Measurements from ENCODE around the gene ODF2L. TPM values are rescaled to one million over a fixed set of nuclear protein-coding genes. Genes with fewer than 3 reads are reported as not detected.
"Not testable (repeated sequence)": the region's sequence is repeated elsewhere in the genome, so short reads cannot be mapped to it uniquely, and the experiment has no call there.

Gene ODF2L
- total RNA-seq, 2 experiments from 2014 or later: 57.4 to 68.1 TPM

- Mint-ChIP-seq H3K27me3 (no peaks in the 10 kb centered on the region), H3K27ac (no peak overlapping the region), H3K9me3 (peaks cover 10% of the 10 kb centered on the region), H3K4me3 (no peak overlapping the region), H3K4me1 (peaks cover 9% of the 10 kb centered on the region), H3K36me3 (peaks cover 34% of the 10 kb centered on the region)
- ATAC-seq (ENCODE audit: low read depth) (no peak), DNase-seq (no peak)
- POLR2A ChIA-PET: no interaction called here
Measured at GRCh38 chr1:86377341-86377740, 18.8 kb downstream of the ODF2L start.

- DNase-seq (no peak), ATAC-seq (ENCODE audit: low read depth) (no peak)
- peaks cover 10% of the 10 kb centered on the region for H3K9me3 Mint-ChIP-seq
- peaks cover 6% of the 10 kb centered on the region for H3K4me1 Mint-ChIP-seq
- H3K27me3 Mint-ChIP-seq: no peaks in the 10 kb centered on the region
- H3K27ac Mint-ChIP-seq: no peak overlapping the region
- peaks cover 38% of the 10 kb centered on the region for H3K36me3 Mint-ChIP-seq
- H3K4me3 Mint-ChIP-seq: no peak overlapping the region
- POLR2A ChIA-PET: no interaction called here
Measured at GRCh38 chr1:86375688-86376087, 20.4 kb downstream of the ODF2L start.

- ATAC-seq (ENCODE audit: low read depth) (no peak), DNase-seq (no peak)
- H3K27ac Mint-ChIP-seq: no peak overlapping the region
- no peaks in the 10 kb centered on the region for H3K27me3 Mint-ChIP-seq
- H3K4me1 Mint-ChIP-seq: peaks cover 3% of the 10 kb centered on the region
- H3K9me3 Mint-ChIP-seq: no peaks in the 10 kb centered on the region
- H3K4me3 Mint-ChIP-seq: no peak overlapping the region
- POLR2A ChIA-PET: no interaction called here
- peaks cover 12% of the 10 kb centered on the region for H3K36me3 Mint-ChIP-seq
Measured at GRCh38 chr1:86370601-86371022, 25.5 kb downstream of the ODF2L start.

GRCh38 chr1:86365896-86366295, 30.2 kb downstream of the ODF2L start:
- POLR2A ChIA-PET: no interaction called here
- Mint-ChIP-seq H3K27me3 (no peaks in the 10 kb centered on the region), H3K4me1 (no peaks in the 10 kb centered on the region), H3K9me3 (no peaks in the 10 kb centered on the region), H3K27ac (no peak overlapping the region), H3K4me3 (no peak overlapping the region), H3K36me3 (peaks cover 8% of the 10 kb centered on the region)
- ATAC-seq (ENCODE audit: low read depth) (no peak), DNase-seq (no peak)

GRCh38 chr1:86362807-86363206, 33.3 kb downstream of the ODF2L start:
- H3K27ac Mint-ChIP-seq: no peak overlapping the region
- H3K36me3 Mint-ChIP-seq: peaks cover 9% of the 10 kb centered on the region
- DNase-seq (no peak), ATAC-seq (ENCODE audit: low read depth) (no peak)
- H3K9me3 Mint-ChIP-seq: no peaks in the 10 kb centered on the region
- no peak overlapping the region for H3K4me3 Mint-ChIP-seq
- H3K4me1 Mint-ChIP-seq: no peaks in the 10 kb centered on the region
- POLR2A ChIA-PET: no interaction called here
- H3K27me3 Mint-ChIP-seq: no peaks in the 10 kb centered on the region

GRCh38 chr1:86357796-86358195, 38.3 kb downstream of the ODF2L start:
- Mint-ChIP-seq H3K36me3 (peaks cover 13% of the 10 kb centered on the region), H3K4me3 (no peak overlapping the region), H3K27me3 (no peaks in the 10 kb centered on the region), H3K4me1 (no peaks in the 10 kb centered on the region), H3K9me3 (no peaks in the 10 kb centered on the region), H3K27ac (no peak overlapping the region)
- POLR2A ChIA-PET: no interaction called here
- no peak for ATAC-seq (ENCODE audit: low read depth)
- no peak for DNase-seq

GRCh38 chr1:86356247-86356646, 39.9 kb downstream of the ODF2L start:
- no peak overlapping the region for H3K27ac Mint-ChIP-seq
- DNase-seq (no peak), ATAC-seq (ENCODE audit: low read depth) (no peak)
- H3K36me3 Mint-ChIP-seq: peaks cover 21% of the 10 kb centered on the region
- no peaks in the 10 kb centered on the region for H3K27me3 Mint-ChIP-seq
- POLR2A ChIA-PET: no interaction called here
- no peak overlapping the region for H3K4me3 Mint-ChIP-seq
- H3K4me1 Mint-ChIP-seq: no peaks in the 10 kb centered on the region
- H3K9me3 Mint-ChIP-seq: peaks cover 2% of the 10 kb centered on the region

GRCh38 chr1:86352086-86352485, 44.0 kb downstream of the ODF2L start:
- H3K4me3 Mint-ChIP-seq: no peak overlapping the region
- ATAC-seq (ENCODE audit: low read depth): no peak
- H3K4me1 Mint-ChIP-seq: no peaks in the 10 kb centered on the region
- H3K36me3 Mint-ChIP-seq: peaks cover 27% of the 10 kb centered on the region
- no peak overlapping the region for H3K27ac Mint-ChIP-seq
- no peaks in the 10 kb centered on the region for H3K27me3 Mint-ChIP-seq
- POLR2A ChIA-PET: no interaction called here
- DNase-seq: no peak
- peaks cover 3% of the 10 kb centered on the region for H3K9me3 Mint-ChIP-seq

- ATAC-seq (ENCODE audit: low read depth); H3K4me3 Mint-ChIP-seq; H3K9me3 Mint-ChIP-seq; H3K27ac Mint-ChIP-seq; H3K4me1 Mint-ChIP-seq; DNase-seq; POLR2A ChIA-PET; H3K27me3 Mint-ChIP-seq: not testable (repeated sequence)
- H3K36me3 Mint-ChIP-seq: peaks cover 27% of the 10 kb centered on the region
Measured at GRCh38 chr1:86350230-86350629, 45.9 kb downstream of the ODF2L start.

GRCh38 chr1:86346388-86346787, 49.7 kb downstream of the ODF2L start:
- DNase-seq (no peak), ATAC-seq (ENCODE audit: low read depth) (no peak)
- no peak overlapping the region for H3K27ac Mint-ChIP-seq
- H3K4me3 Mint-ChIP-seq: no peak overlapping the region
- H3K4me1 Mint-ChIP-seq: no peaks in the 10 kb centered on the region
- H3K36me3 Mint-ChIP-seq: peaks cover 11% of the 10 kb centered on the region
- peaks cover 1% of the 10 kb centered on the region for H3K27me3 Mint-ChIP-seq
- H3K9me3 Mint-ChIP-seq: peaks cover 5% of the 10 kb centered on the region
- POLR2A ChIA-PET: no interaction called here

GRCh38 chr1:86345042-86345441, 51.1 kb downstream of the ODF2L start:
- ATAC-seq (ENCODE audit: low read depth) (no peak), DNase-seq (no peak)
- Mint-ChIP-seq H3K4me3 (no peak overlapping the region), H3K27me3 (peaks cover 1% of the 10 kb centered on the region), H3K9me3 (peaks cover 3% of the 10 kb centered on the region), H3K27ac (no peak overlapping the region), H3K4me1 (no peaks in the 10 kb centered on the region), H3K36me3 (no peaks in the 10 kb centered on the region)
- POLR2A ChIA-PET: no interaction called here

GRCh38 chr1:86339906-86340305, 56.2 kb downstream of the ODF2L start:
- Mint-ChIP-seq H3K27me3 (peaks cover 1% of the 10 kb centered on the region), H3K36me3 (no peaks in the 10 kb centered on the region), H3K9me3 (peaks cover 3% of the 10 kb centered on the region), H3K4me1 (no peaks in the 10 kb centered on the region), H3K4me3 (no peak overlapping the region), H3K27ac (no peak overlapping the region)
- DNase-seq (no peak), ATAC-seq (ENCODE audit: low read depth) (no peak)
- POLR2A ChIA-PET: no interaction called here

- ATAC-seq (ENCODE audit: low read depth): no peak
- Mint-ChIP-seq H3K27ac (no peak overlapping the region), H3K36me3 (no peaks in the 10 kb centered on the region), H3K4me3 (no peak overlapping the region), H3K27me3 (peaks cover 1% of the 10 kb centered on the region), H3K4me1 (no peaks in the 10 kb centered on the region), H3K9me3 (peaks cover 3% of the 10 kb centered on the region)
- POLR2A ChIA-PET: no interaction called here
- no peak for DNase-seq
Measured at GRCh38 chr1:86339014-86339812, 56.9 kb downstream of the ODF2L start.

GRCh38 chr1:86335916-86336315, 60.2 kb downstream of the ODF2L start:
- H3K27me3 Mint-ChIP-seq: peaks cover 3% of the 10 kb centered on the region
- no peak overlapping the region for H3K27ac Mint-ChIP-seq
- no peak overlapping the region for H3K4me3 Mint-ChIP-seq
- no peaks in the 10 kb centered on the region for H3K9me3 Mint-ChIP-seq
- H3K36me3 Mint-ChIP-seq: no peaks in the 10 kb centered on the region
- DNase-seq (no peak), ATAC-seq (ENCODE audit: low read depth) (no peak)
- no peaks in the 10 kb centered on the region for H3K4me1 Mint-ChIP-seq
- POLR2A ChIA-PET: no interaction called here
